ENCODE results near the gene ARHGEF10L. TPM values are rescaled to one million over a fixed set of nuclear protein-coding genes. Genes with fewer than 3 reads are reported as not detected.

ARHGEF10L gene
- total and polyA plus RNA-seq, 3 experiments from 2014 or later = 0.24 to 0.26 TPM; not detected in 1

- no peaks in the 10 kb centered on the region for H3K9me3 Mint-ChIP-seq
- no peaks in the 10 kb centered on the region for H3K36me3 ChIP-seq (ENCODE audit: insufficient read depth, low read length)
- H3K4me3 ChIP-seq (ENCODE audit: low read length) = no peak overlapping the region
- ChIA-PET CTCF (no interaction called here), POLR2A (no interaction called here)
- peaks cover 0 to 3% (median 0%) of the 10 kb centered on the region in 3 donors for H3K4me1 Mint-ChIP-seq
- H3K9me3 ChIP-seq (ENCODE audit: low read length) = no peaks in the 10 kb centered on the region
- no peak for DNase-seq
- no peak overlapping the region for H3K27ac ChIP-seq (ENCODE audit: low read depth, low read length)
- no peaks in the 10 kb centered on the region for H3K4me1 ChIP-seq (ENCODE audit: insufficient read depth, low read length)
- H3K27me3 ChIP-seq (ENCODE audit: insufficient read depth, low read length, poor library complexity, severe bottlenecking) = no peaks in the 10 kb centered on the region
- H3K27me3 Mint-ChIP-seq = peaks cover 11 to 19% of the 10 kb centered on the region in 2 donors
- H3K27ac Mint-ChIP-seq = no peak overlapping the region
- H3K4me3 Mint-ChIP-seq = no peak overlapping the region
- peaks cover 0 to 1% (median 0%) of the 10 kb centered on the region in 3 donors for H3K36me3 Mint-ChIP-seq
These were observed 147.6 kb downstream of the ARHGEF10L start for GRCh38 chr1:17687145-17687544.

GRCh38 chr1:17688217-17688810 is 148.8 kb downstream of the ARHGEF10L start:
- no peak overlapping the region for H3K4me3 ChIP-seq (ENCODE audit: low read length)
- Mint-ChIP-seq H3K36me3 (peaks cover 0 to 1% (median 0%) of the 10 kb centered on the region in 3 donors), H3K9me3 (no peaks in the 10 kb centered on the region), H3K4me1 (peaks cover 0 to 3% (median 0%) of the 10 kb centered on the region in 3 donors), H3K27me3 (peaks cover 11 to 26% of the 10 kb centered on the region in 2 donors), H3K4me3 (no peak overlapping the region), H3K27ac (no peak overlapping the region)
- no peak for DNase-seq
- H3K9me3 ChIP-seq (ENCODE audit: low read length) = no peaks in the 10 kb centered on the region
- ChIA-PET CTCF (no interaction called here), POLR2A (no interaction called here)
- no peaks in the 10 kb centered on the region for H3K4me1 ChIP-seq (ENCODE audit: insufficient read depth, low read length)
- no peak overlapping the region for H3K27ac ChIP-seq (ENCODE audit: low read depth, low read length)
- H3K27me3 ChIP-seq (ENCODE audit: insufficient read depth, low read length, poor library complexity, severe bottlenecking) = no peaks in the 10 kb centered on the region
- no peaks in the 10 kb centered on the region for H3K36me3 ChIP-seq (ENCODE audit: insufficient read depth, low read length)

- Histone ChIP-seq H3K36me3 (ENCODE audit: insufficient read depth, low read length) (no peaks in the 10 kb centered on the region), H3K27ac (ENCODE audit: low read depth, low read length) (no peak overlapping the region), H3K4me3 (ENCODE audit: low read length) (no peak overlapping the region), H3K4me1 (ENCODE audit: insufficient read depth, low read length) (no peaks in the 10 kb centered on the region), H3K9me3 (ENCODE audit: low read length) (no peaks in the 10 kb centered on the region), H3K27me3 (ENCODE audit: insufficient read depth, low read length, poor library complexity, severe bottlenecking) (no peaks in the 10 kb centered on the region)
- Mint-ChIP-seq H3K4me3 (no peak overlapping the region), H3K9me3 (no peaks in the 10 kb centered on the region), H3K36me3 (peaks cover 0 to 1% (median 0%) of the 10 kb centered on the region in 3 donors), H3K4me1 (peaks cover 0 to 3% (median 0%) of the 10 kb centered on the region in 3 donors), H3K27ac (no peak overlapping the region), H3K27me3 (peaks cover 13 to 28% of the 10 kb centered on the region in 2 donors)
- ChIA-PET CTCF (no interaction called here), POLR2A (no interaction called here)
- no peak for DNase-seq
These were observed 149.5 kb downstream of the ARHGEF10L start for GRCh38 chr1:17689011-17689410.

DNA sequence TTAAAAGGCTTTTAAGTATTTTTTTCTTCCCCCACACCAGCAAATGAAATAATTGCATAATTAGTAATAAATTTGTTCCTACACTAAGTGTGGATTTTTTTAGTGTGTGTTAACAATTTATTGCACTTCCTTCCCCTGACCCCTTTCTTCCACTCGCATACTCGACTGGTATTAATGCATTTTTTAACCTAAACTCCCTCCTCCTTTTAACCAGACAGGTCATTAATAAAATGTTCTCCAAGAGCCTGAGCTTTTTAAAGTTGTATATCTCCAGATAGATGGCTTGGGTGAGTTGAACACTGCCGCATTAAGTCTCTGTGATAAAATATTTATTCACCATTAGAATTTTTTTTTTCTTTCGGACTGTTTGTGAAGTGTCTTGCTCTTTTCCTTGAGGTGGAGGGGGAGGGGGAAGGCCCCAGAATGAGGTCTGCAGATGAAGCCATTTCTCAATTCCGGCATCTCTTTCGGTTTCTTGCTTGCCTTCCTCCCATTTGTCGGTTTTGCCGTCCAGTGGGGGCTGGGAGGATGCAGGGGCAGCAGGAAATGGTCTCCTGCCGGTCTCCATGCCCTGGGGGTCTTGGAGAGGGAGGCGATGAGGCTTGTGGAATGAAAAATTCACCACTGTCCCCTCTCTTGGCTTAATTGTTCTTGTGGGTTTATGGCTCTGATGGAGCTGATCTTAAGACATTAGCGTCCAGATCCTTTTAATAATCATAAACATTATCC is 151.6 kb downstream of the ARHGEF10L start:
- no peaks in the 10 kb centered on the region for H3K36me3 Mint-ChIP-seq
- H3K27ac ChIP-seq (ENCODE audit: low read depth, low read length) = no peak overlapping the region
- peaks cover 8 to 19% of the 10 kb centered on the region in 2 donors for H3K27me3 Mint-ChIP-seq
- H3K9me3 ChIP-seq (ENCODE audit: low read length) = no peaks in the 10 kb centered on the region
- H3K36me3 ChIP-seq (ENCODE audit: insufficient read depth, low read length) = no peaks in the 10 kb centered on the region
- H3K4me1 ChIP-seq (ENCODE audit: insufficient read depth, low read length) = no peaks in the 10 kb centered on the region
- H3K4me3 Mint-ChIP-seq = peak overlapping the region in 1 of 7 donors; percentile 2
- H3K27ac Mint-ChIP-seq = peak overlapping the region in 1 of 8 donors; percentile 43
- ChIA-PET POLR2A (no interaction called here), CTCF (no interaction called here)
- no peak for DNase-seq
- peaks cover 0 to 3% (median 0%) of the 10 kb centered on the region in 3 donors for H3K4me1 Mint-ChIP-seq
- H3K4me3 ChIP-seq (ENCODE audit: low read length) = no peak overlapping the region
- no peaks in the 10 kb centered on the region for H3K9me3 Mint-ChIP-seq
- H3K27me3 ChIP-seq (ENCODE audit: insufficient read depth, low read length, poor library complexity, severe bottlenecking) = no peaks in the 10 kb centered on the region

GRCh38 chr1:17692645-17693044 is 153.1 kb downstream of the ARHGEF10L start:
- H3K9me3 Mint-ChIP-seq = no peaks in the 10 kb centered on the region
- no peaks in the 10 kb centered on the region for H3K36me3 Mint-ChIP-seq
- peaks cover 0 to 3% (median 0%) of the 10 kb centered on the region in 3 donors for H3K4me1 Mint-ChIP-seq
- H3K27me3 ChIP-seq (ENCODE audit: insufficient read depth, low read length, poor library complexity, severe bottlenecking) = no peaks in the 10 kb centered on the region
- CTCF ChIA-PET = no interaction called here
- no peaks in the 10 kb centered on the region for H3K36me3 ChIP-seq (ENCODE audit: insufficient read depth, low read length)
- H3K27me3 Mint-ChIP-seq = peaks cover 8 to 20% of the 10 kb centered on the region in 2 donors
- H3K4me3 Mint-ChIP-seq = no peak overlapping the region
- H3K4me3 ChIP-seq (ENCODE audit: low read length) = no peak overlapping the region
- H3K27ac ChIP-seq (ENCODE audit: low read depth, low read length) = no peak overlapping the region
- DNase-seq = no peak
- no peaks in the 10 kb centered on the region for H3K9me3 ChIP-seq (ENCODE audit: low read length)
- no peaks in the 10 kb centered on the region for H3K4me1 ChIP-seq (ENCODE audit: insufficient read depth, low read length)
- no peak overlapping the region for H3K27ac Mint-ChIP-seq
- POLR2A ChIA-PET = no interaction called here

- Histone ChIP-seq H3K36me3 (ENCODE audit: insufficient read depth, low read length) (no peaks in the 10 kb centered on the region), H3K27ac (ENCODE audit: low read depth, low read length) (no peak overlapping the region), H3K9me3 (ENCODE audit: low read length) (no peaks in the 10 kb centered on the region), H3K27me3 (ENCODE audit: insufficient read depth, low read length, poor library complexity, severe bottlenecking) (no peaks in the 10 kb centered on the region), H3K4me3 (ENCODE audit: low read length) (no peak overlapping the region), H3K4me1 (ENCODE audit: insufficient read depth, low read length) (no peaks in the 10 kb centered on the region)
- Mint-ChIP-seq H3K36me3 (no peaks in the 10 kb centered on the region), H3K9me3 (no peaks in the 10 kb centered on the region), H3K4me3 (no peak overlapping the region), H3K27me3 (peaks cover 6 to 37% of the 10 kb centered on the region in 2 donors), H3K4me1 (no peaks in the 10 kb centered on the region), H3K27ac (no peak overlapping the region)
- POLR2A ChIA-PET = no interaction called here
- DNase-seq = no peak
- CTCF ChIA-PET = no interaction called here
These were observed 157.2 kb downstream of the ARHGEF10L start for GRCh38 chr1:17696417-17697301.

- POLR2A ChIA-PET = no interaction called here
- Histone ChIP-seq H3K27ac (ENCODE audit: low read depth, low read length) (no peak overlapping the region), H3K36me3 (ENCODE audit: insufficient read depth, low read length) (no peaks in the 10 kb centered on the region), H3K4me3 (ENCODE audit: low read length) (no peak overlapping the region), H3K9me3 (ENCODE audit: low read length) (no peaks in the 10 kb centered on the region), H3K27me3 (ENCODE audit: insufficient read depth, low read length, poor library complexity, severe bottlenecking) (no peaks in the 10 kb centered on the region), H3K4me1 (ENCODE audit: insufficient read depth, low read length) (no peaks in the 10 kb centered on the region)
- Mint-ChIP-seq H3K27ac (peak overlapping the region in 1 of 8 donors; percentile 8), H3K9me3 (no peaks in the 10 kb centered on the region), H3K36me3 (no peaks in the 10 kb centered on the region), H3K4me3 (no peak overlapping the region), H3K4me1 (no peaks in the 10 kb centered on the region), H3K27me3 (peaks cover 6 to 37% of the 10 kb centered on the region in 2 donors)
- DNase-seq = no peak
- CTCF ChIA-PET = no interaction called here
These were observed 158.0 kb downstream of the ARHGEF10L start for GRCh38 chr1:17697458-17697857.

GRCh38 chr1:17699581-17699980 is 160.1 kb downstream of the ARHGEF10L start:
- Histone ChIP-seq H3K9me3 (ENCODE audit: low read length) (no peaks in the 10 kb centered on the region), H3K27ac (ENCODE audit: low read depth, low read length) (no peak overlapping the region), H3K27me3 (ENCODE audit: insufficient read depth, low read length, poor library complexity, severe bottlenecking) (no peaks in the 10 kb centered on the region), H3K36me3 (ENCODE audit: insufficient read depth, low read length) (no peaks in the 10 kb centered on the region), H3K4me3 (ENCODE audit: low read length) (no peak overlapping the region), H3K4me1 (ENCODE audit: insufficient read depth, low read length) (no peaks in the 10 kb centered on the region)
- no peak overlapping the region for H3K27ac Mint-ChIP-seq
- no peak for DNase-seq
- H3K4me3 Mint-ChIP-seq = no peak overlapping the region
- ChIA-PET CTCF (no interaction called here), POLR2A (no interaction called here)
- H3K4me1 Mint-ChIP-seq = no peaks in the 10 kb centered on the region
- H3K27me3 Mint-ChIP-seq = peaks cover 5 to 23% of the 10 kb centered on the region in 2 donors
- H3K36me3 Mint-ChIP-seq = no peaks in the 10 kb centered on the region
- no peaks in the 10 kb centered on the region for H3K9me3 Mint-ChIP-seq
